ENCODE data around the gene OVCH1. TPM values are rescaled to one million over a fixed set of nuclear protein-coding genes. Genes with fewer than 3 reads are reported as not detected.

OVCH1 gene, protein sequence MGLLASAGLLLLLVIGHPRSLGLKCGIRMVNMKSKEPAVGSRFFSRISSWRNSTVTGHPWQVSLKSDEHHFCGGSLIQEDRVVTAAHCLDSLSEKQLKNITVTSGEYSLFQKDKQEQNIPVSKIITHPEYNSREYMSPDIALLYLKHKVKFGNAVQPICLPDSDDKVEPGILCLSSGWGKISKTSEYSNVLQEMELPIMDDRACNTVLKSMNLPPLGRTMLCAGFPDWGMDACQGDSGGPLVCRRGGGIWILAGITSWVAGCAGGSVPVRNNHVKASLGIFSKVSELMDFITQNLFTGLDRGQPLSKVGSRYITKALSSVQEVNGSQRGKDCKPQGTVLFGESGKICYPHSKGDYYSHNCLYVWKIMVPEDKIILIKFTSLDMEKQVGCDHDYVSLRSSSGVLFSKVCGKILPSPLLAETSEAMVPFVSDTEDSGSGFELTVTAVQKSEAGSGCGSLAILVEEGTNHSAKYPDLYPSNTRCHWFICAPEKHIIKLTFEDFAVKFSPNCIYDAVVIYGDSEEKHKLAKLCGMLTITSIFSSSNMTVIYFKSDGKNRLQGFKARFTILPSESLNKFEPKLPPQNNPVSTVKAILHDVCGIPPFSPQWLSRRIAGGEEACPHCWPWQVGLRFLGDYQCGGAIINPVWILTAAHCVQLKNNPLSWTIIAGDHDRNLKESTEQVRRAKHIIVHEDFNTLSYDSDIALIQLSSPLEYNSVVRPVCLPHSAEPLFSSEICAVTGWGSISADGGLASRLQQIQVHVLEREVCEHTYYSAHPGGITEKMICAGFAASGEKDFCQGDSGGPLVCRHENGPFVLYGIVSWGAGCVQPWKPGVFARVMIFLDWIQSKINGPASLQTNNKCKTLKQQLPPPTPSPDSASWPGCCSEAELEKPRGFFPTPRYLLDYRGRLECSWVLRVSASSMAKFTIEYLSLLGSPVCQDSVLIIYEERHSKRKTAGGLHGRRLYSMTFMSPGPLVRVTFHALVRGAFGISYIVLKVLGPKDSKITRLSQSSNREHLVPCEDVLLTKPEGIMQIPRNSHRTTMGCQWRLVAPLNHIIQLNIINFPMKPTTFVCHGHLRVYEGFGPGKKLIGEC
- total RNA-seq, result not detected
- polyA plus RNA-seq, result not detected

DNA sequence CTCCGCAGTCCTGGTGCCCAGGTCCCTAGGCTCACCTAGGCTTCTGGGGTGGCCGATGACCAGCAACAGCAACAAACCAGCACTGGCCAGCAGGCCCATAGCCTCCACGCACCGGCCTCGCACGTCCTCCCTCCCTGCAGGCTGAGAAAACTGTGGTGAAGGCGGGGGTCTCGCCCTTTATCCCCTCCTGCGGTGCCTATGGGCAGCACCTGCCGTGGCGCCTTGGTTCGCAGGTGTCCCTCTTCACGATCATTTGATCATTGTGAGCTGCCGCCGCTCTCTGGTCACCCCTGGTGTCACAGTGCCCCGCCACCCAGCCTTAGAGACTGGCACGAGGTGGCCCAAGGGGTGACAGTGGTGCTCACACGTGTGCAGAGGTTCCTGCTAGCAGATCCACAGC, at the start of gene OVCH1:
Gene OVCH1, minus strand, starts transcription at position 99 of the 400 bp plus-strand sequence. Its CDS starts 0 bp downstream, at position 99.
- Histone ChIP-seq H3K4me1 (ENCODE audit: insufficient read depth, low read length) (no peaks in the 10 kb centered on the region), H3K27ac (ENCODE audit: low read depth, low read length) (no peak within 1 kb of the TSS), H3K9me3 (ENCODE audit: control insufficient read depth in 1 of 2, low read length in 2 of 2) (no peaks in the 10 kb centered on the region), H3K36me3 (ENCODE audit: insufficient read depth, low read length) (no peaks in the 10 kb centered on the region), H3K4me3 (ENCODE audit: low read length in 2 of 2) (no peak within 1 kb of the TSS), H3K27me3 (ENCODE audit: insufficient read depth, low read length) (peaks cover 3% of the 10 kb centered on the region)
- H3K4me1 Mint-ChIP-seq, result no peaks in the 10 kb centered on the region
- H3K9me3 Mint-ChIP-seq, result peaks cover 0 to 3% (median 0%) of the 10 kb centered on the region in 8 donors
- no peak for DNase-seq
- peaks cover 5 to 7% of the 10 kb centered on the region in 2 donors for H3K27me3 Mint-ChIP-seq
- no peak within 1 kb of the TSS for H3K4me3 Mint-ChIP-seq
- ChIA-PET CTCF (ENCODE audit: partially characterized antibody) (no interaction called here), POLR2A (ENCODE audit: partially characterized antibody) (no interaction called here)
- no peaks in the 10 kb centered on the region for H3K36me3 Mint-ChIP-seq
- no peak within 1 kb of the TSS for H3K27ac Mint-ChIP-seq
- intact Hi-C loops (cut with micrococcal nuclease), result no loop called here

DNA sequence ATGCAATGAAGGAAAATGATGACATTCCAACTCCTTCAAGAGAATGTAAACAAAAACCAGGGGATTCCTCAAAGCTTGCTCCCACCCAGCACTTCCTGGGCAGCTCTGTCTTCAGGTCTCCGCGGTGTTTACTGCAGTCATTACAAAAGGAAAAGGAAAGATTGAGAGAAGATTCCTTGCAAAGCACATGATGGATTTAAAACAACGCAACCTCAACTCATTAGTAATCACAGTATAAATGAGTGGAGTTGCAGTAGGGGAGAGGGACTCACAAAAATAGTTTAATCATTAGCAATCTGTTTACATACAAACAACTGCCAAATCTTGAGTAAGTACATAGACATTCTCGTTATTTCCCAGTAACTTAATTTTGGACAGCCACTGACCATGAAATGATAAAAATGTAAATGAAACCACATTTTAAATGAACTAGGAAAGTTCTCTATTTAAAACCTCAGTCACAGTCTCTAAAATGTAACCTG, 49.7 kb upstream of the OVCH1 start:
- Mint-ChIP-seq H3K9me3 (no peaks in the 10 kb centered on the region), H3K4me1 (no peaks in the 10 kb centered on the region), H3K36me3 (no peaks in the 10 kb centered on the region), H3K27me3 (peaks cover 7% of the 10 kb centered on the region in 2 donors), H3K4me3 (no peak overlapping the region), H3K27ac (no peak overlapping the region)
- ChIA-PET POLR2A (ENCODE audit: partially characterized antibody) (no interaction called here), CTCF (ENCODE audit: partially characterized antibody) (interaction anchor here (1.3 kb wide), 1 partner anchor 9 kb away, joined by 3 read pairs; no protein-coding TSS in a partner anchor)
- intact Hi-C loops (cut with micrococcal nuclease), result no loop called here
- no peak overlapping the region for H3K4me3 ChIP-seq (ENCODE audit: low read length in 2 of 2)
- H3K36me3 ChIP-seq (ENCODE audit: insufficient read depth, low read length), result no peaks in the 10 kb centered on the region
- H3K9me3 ChIP-seq (ENCODE audit: control insufficient read depth in 1 of 2, low read length in 2 of 2), result no peaks in the 10 kb centered on the region
- H3K27ac ChIP-seq (ENCODE audit: low read depth, low read length), result no peak overlapping the region
- DNase-seq, result no peak
- no peaks in the 10 kb centered on the region for H3K27me3 ChIP-seq (ENCODE audit: insufficient read depth, low read length)
- H3K4me1 ChIP-seq (ENCODE audit: insufficient read depth, low read length), result no peaks in the 10 kb centered on the region

DNA sequence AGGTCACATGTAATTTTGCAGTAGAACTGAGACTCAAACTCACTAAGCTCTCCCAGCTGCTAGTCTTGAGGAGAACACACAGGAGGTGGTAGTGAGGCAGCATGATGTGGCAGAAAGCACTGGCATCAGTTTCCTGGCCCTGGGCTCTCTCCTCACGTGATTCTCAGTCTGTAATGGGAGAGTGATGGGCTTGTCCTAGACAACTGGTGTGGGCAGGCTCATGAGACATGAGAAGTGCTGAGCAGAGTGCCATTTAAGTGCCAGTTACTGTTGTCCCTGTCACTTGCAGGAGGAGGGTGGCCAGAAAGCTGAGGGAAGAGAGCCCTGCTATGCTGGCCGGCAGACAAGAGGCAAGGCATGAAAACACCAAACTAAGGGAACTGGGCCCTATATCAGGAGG, 48.5 kb upstream of the OVCH1 start:
- H3K4me3 Mint-ChIP-seq, result no peak overlapping the region
- peaks cover 7 to 10% of the 10 kb centered on the region in 2 donors for H3K27me3 Mint-ChIP-seq
- DNase-seq, result no peak
- Histone ChIP-seq H3K4me1 (ENCODE audit: insufficient read depth, low read length) (no peaks in the 10 kb centered on the region), H3K36me3 (ENCODE audit: insufficient read depth, low read length) (no peaks in the 10 kb centered on the region), H3K9me3 (ENCODE audit: control insufficient read depth in 1 of 2, low read length in 2 of 2) (no peaks in the 10 kb centered on the region), H3K27me3 (ENCODE audit: insufficient read depth, low read length) (no peaks in the 10 kb centered on the region), H3K4me3 (ENCODE audit: low read length in 2 of 2) (no peak overlapping the region), H3K27ac (ENCODE audit: low read depth, low read length) (no peak overlapping the region)
- POLR2A ChIA-PET (ENCODE audit: partially characterized antibody), result no interaction called here
- no peaks in the 10 kb centered on the region for H3K36me3 Mint-ChIP-seq
- intact Hi-C loops (cut with micrococcal nuclease), result no loop called here
- CTCF ChIA-PET (ENCODE audit: partially characterized antibody), result no interaction called here
- H3K27ac Mint-ChIP-seq, result no peak overlapping the region
- no peaks in the 10 kb centered on the region for H3K4me1 Mint-ChIP-seq
- H3K9me3 Mint-ChIP-seq, result no peaks in the 10 kb centered on the region

DNA sequence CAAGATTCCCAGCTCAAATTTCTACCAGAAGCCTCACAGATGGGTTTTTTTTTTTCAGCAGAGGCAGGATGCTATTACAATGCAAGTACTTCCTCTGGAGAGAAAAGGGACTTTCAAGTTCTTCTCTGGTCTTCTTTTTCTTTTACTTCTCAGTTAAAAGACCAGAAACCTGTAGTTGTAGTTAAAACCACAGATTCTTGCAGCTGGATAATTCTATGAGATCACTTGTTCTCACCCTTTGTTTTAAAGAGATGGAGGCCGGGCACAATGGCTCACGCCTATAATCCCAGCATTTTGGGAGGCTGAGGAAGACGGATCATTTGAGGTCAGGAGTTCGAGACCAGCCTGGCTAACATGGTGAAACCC, 47.6 kb upstream of the OVCH1 start:
- H3K27me3 Mint-ChIP-seq, result peaks cover 7 to 11% of the 10 kb centered on the region in 2 donors
- intact Hi-C loops (cut with micrococcal nuclease), result no loop called here
- H3K4me3 ChIP-seq (ENCODE audit: low read length in 2 of 2), result no peak overlapping the region
- H3K9me3 ChIP-seq (ENCODE audit: control insufficient read depth in 1 of 2, low read length in 2 of 2), result no peaks in the 10 kb centered on the region
- ChIA-PET POLR2A (ENCODE audit: partially characterized antibody) (no interaction called here), CTCF (ENCODE audit: partially characterized antibody) (interaction anchor here (1.5 kb wide), 1 partner anchor 16 kb away, joined by 6 read pairs; no protein-coding TSS in a partner anchor)
- H3K27me3 ChIP-seq (ENCODE audit: insufficient read depth, low read length), result no peaks in the 10 kb centered on the region
- H3K4me1 Mint-ChIP-seq, result no peaks in the 10 kb centered on the region
- H3K4me1 ChIP-seq (ENCODE audit: insufficient read depth, low read length), result no peaks in the 10 kb centered on the region
- H3K36me3 ChIP-seq (ENCODE audit: insufficient read depth, low read length), result no peaks in the 10 kb centered on the region
- no peak overlapping the region for H3K4me3 Mint-ChIP-seq
- H3K36me3 Mint-ChIP-seq, result no peaks in the 10 kb centered on the region
- H3K27ac Mint-ChIP-seq, result no peak overlapping the region
- H3K9me3 Mint-ChIP-seq, result no peaks in the 10 kb centered on the region
- no peak for DNase-seq
- H3K27ac ChIP-seq (ENCODE audit: low read depth, low read length), result no peak overlapping the region

DNA sequence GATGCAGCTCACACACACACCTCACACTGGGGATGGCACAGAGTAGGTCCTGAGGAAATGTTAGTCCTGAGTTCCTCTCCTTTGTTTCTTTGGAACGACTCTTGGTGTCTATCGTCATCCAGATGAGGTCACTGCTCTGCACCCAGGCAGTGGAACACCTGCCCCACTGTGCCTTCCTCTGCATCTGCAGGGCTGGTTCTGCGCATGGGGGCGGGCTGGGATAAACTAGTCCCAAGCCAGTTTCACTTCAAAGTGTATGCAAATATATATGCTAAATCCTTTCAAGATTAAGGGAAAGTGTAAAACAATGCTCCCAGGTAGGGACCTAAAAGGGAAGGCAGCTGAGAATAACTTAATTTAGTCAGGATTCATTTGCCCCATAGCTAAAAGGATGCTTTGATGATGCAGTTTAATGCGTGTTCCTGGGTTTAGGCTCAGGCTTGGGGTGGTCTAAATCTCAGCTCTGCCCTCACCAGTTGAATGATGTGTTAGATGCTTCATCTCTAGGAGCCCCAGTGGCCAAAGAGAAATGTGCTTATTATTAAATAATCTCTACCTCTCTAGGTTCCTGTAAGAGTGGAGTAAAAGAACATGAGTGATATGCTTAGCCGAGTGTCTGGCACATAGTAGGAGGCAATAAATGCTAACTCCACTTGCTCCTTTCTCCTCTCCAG, 47.1 kb upstream of the OVCH1 start:
- Mint-ChIP-seq H3K27me3 (peaks cover 9 to 11% of the 10 kb centered on the region in 2 donors), H3K4me1 (no peaks in the 10 kb centered on the region), H3K36me3 (no peaks in the 10 kb centered on the region), H3K9me3 (no peaks in the 10 kb centered on the region), H3K4me3 (no peak overlapping the region), H3K27ac (no peak overlapping the region)
- H3K27me3 ChIP-seq (ENCODE audit: insufficient read depth, low read length), result no peaks in the 10 kb centered on the region
- no peaks in the 10 kb centered on the region for H3K9me3 ChIP-seq (ENCODE audit: control insufficient read depth in 1 of 2, low read length in 2 of 2)
- no peak for DNase-seq
- H3K4me1 ChIP-seq (ENCODE audit: insufficient read depth, low read length), result no peaks in the 10 kb centered on the region
- intact Hi-C loops (cut with micrococcal nuclease), result no loop called here
- ChIA-PET POLR2A (ENCODE audit: partially characterized antibody) (no interaction called here), CTCF (ENCODE audit: partially characterized antibody) (interaction anchor here (1.5 kb wide), 1 partner anchor 16 kb away, joined by 6 read pairs; no protein-coding TSS in a partner anchor)
- H3K36me3 ChIP-seq (ENCODE audit: insufficient read depth, low read length), result no peaks in the 10 kb centered on the region
- no peak overlapping the region for H3K27ac ChIP-seq (ENCODE audit: low read depth, low read length)
- H3K4me3 ChIP-seq (ENCODE audit: low read length in 2 of 2), result no peak overlapping the region

DNA sequence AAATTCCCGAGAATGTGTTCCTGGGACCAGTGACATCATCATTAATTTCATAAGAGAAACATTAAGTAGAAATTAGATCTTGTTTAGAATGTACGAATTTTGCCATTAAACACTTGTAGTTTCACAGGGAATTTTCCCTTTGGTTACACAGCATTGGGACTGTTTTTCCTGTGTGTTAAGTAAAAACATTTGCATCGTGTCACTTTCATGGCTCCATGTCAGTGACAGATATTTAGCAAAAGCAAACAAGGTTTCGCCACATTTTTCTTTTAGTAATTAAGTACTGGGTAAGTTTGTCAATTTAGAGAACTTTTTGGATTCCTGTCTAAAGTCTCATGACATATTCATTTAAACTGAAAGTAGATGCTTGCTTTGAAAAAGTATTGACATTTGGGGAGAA, 45.5 kb upstream of the OVCH1 start:
- no peak overlapping the region for H3K27ac Mint-ChIP-seq
- no peaks in the 10 kb centered on the region for H3K4me1 Mint-ChIP-seq
- CTCF ChIA-PET (ENCODE audit: partially characterized antibody), result interaction anchor here (0.8 kb wide), 1 partner anchor 8 kb away, joined by 4 read pairs; no protein-coding TSS in a partner anchor
- H3K27me3 Mint-ChIP-seq, result peaks cover 9 to 11% of the 10 kb centered on the region in 2 donors
- no peak for DNase-seq
- no peak overlapping the region for H3K4me3 Mint-ChIP-seq
- POLR2A ChIA-PET (ENCODE audit: partially characterized antibody), result no interaction called here
- Histone ChIP-seq H3K4me3 (ENCODE audit: low read length in 2 of 2) (no peak overlapping the region), H3K27ac (ENCODE audit: low read depth, low read length) (no peak overlapping the region), H3K36me3 (ENCODE audit: insufficient read depth, low read length) (no peaks in the 10 kb centered on the region), H3K27me3 (ENCODE audit: insufficient read depth, low read length) (no peaks in the 10 kb centered on the region), H3K9me3 (ENCODE audit: control insufficient read depth in 1 of 2, low read length in 2 of 2) (no peaks in the 10 kb centered on the region), H3K4me1 (ENCODE audit: insufficient read depth, low read length) (no peaks in the 10 kb centered on the region)
- H3K36me3 Mint-ChIP-seq, result no peaks in the 10 kb centered on the region
- intact Hi-C loops (cut with micrococcal nuclease), result no loop called here
- H3K9me3 Mint-ChIP-seq, result no peaks in the 10 kb centered on the region

Data from CD4-positive, alpha-beta memory T cell (primary cell).